HUDEP-2 (cell line): ENCODE results near the gene LMBR1.
"Not testable (repeated sequence)": the region's sequence is repeated elsewhere in the genome, so short reads cannot be mapped to it uniquely, and the experiment has no call there.

Experiments used
- DNase-seq, 76 experiments: peaks; one replicate each; lab custom pipeline; 2025; ENCODE audit not compliant: unreplicated experiment in 76 of 76; lab: John Stamatoyannopoulos, UW

The LMBR1 gene

DNA sequence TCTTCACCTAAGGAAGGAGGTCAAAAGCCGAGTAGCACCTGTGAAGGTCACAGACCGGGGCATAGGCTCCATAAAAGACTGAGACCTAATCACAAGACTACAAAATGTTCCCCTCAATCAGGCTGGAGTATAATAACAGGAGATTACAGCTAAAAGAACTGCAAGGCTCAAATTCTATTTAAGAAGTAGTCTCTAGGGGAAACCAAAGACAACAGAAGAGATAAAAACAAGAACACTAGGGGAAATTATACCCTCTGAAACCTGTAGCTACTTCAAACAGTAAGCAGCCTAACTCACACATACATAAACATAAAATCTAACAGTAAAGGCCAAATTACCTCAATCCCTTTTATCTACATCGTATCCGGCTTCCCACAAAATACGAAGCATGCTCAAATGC, 38.3 kb downstream of the LMBR1 start:
- DNase-seq = no peak

DNA sequence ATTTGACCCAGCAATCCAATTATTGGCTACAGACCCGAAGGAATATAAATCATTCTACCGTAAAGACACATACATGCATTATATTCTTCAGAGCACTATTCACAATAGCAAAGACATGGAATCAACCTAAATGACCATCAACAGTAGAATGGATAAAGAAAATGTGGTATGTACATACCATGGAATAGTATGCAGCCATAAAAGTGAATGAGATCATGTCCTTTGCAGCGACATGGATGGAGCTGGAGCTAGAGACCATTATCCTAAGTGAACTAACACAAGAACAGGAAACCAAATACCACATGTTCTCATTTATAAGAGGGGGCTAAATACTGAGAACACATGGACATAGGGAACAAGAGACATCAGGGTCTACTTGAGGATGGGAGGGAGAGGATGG, 44.0 kb downstream of the LMBR1 start:
- no peak for DNase-seq

DNA sequence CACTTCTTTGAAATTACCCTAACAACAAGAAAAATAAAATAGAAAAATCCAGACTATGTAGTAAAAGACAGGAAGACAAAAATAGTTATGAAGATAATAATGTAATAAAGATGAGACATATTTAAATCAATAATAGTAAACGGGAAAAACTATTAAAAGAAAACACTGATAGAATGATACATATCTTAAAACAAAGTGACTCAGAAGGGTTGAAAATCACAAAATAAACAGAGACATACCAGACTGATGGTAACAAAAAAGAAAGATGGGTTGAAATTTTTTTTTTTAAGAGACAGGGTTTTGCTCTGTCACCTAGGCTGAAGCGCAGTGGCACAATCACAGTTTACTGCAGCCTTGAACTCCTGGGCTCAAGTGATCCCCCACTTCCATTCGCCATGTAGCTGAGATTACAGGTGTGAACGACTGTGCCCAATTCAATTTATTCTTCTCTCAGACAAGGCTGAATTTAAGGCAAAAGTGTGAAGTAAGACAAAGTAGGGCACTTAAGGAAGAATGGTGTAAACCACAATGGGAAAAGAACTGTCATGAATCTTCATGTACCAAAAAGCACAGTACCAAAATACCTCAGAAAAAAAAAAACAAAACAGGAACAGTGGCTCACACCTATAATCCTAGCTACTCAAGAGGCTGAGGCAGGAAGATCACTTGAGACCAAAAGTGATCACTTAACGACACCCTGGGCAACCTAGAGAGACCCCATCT, 47.4 kb downstream of the LMBR1 start:
- DNase-seq = no peak

DNA sequence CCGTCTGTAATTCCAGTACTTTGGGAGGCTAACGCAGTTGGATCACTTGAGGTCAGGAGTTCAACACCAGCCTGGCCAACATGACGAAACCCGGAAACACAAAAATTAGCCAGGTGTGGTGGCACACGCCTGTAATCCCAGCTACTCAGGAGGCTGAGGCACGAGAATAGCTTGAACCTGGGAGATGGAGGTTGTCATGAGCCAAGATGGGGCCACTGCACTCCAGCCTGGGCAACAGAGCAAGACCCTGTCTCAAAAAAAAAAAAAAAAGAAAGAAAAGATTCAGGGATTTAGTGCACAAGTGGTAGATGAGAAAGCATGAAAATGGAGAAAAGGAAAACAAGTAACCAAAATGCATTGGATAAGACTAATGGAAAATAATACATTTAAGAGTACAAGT, 49.4 kb downstream of the LMBR1 start:
- DNase-seq = not testable (repeated sequence)

DNA sequence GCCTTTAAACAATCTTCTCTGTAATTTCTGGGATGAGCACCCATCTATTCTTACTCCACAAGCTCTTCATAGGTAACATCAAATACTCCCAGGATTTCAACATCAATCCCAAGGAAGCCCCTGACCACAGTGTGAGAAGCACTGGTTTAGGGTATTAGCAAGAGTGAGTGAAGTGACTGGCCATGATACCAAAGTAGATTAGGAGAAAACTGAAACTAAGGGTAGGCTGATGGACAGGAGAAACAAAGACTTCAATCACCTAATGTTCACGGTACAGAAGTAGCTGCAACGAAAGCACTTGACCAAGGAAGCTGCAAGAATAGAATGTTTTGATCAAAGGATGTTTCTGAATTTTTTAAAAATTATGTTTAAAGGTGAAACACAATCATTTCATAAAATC, 49.8 kb downstream of the LMBR1 start:
- DNase-seq = no peak

DNA sequence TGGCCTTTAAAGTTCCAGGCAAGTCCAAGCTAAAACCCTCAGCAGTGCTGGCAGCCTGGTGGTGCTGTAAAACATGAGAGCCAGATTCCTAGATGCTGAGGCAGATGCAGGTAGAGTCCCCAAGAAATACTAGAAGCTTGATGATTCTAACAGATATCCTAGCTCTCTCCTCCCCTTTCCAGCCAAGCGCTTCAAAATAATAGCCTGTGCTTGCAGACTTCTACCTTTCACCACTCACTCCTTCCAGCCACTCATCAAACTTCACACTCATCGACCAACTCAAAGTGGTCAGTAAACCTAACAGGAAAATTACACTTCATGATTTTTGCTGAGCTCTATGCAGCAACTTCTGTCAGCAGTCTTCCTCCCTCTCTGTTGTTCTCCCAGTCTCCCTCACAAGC, 50.2 kb downstream of the LMBR1 start:
- peak in 1 of 76 experiments; percentile 3 for DNase-seq

DNA sequence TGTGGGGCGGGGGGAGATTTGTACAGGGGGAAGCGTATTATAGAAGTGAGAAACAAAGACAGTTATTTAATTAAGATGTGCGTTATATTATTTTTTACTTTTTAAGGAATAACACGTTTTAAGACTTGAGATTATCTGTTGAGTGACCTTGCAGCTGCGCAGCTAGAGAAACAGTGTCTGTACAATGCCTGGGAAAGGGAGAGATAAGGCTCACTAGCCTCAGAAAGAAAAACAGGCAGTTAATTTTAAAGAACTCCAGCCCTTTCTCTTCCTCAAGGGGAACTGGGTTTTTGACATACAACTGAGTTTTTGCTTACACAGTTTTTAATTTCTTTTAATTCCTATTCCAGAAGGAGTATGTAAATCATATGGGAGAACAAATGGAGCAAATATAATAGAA, 50.7 kb downstream of the LMBR1 start:
- peak in 8 of 76 experiments; percentile 1 to 26 (median 8) for DNase-seq

DNA sequence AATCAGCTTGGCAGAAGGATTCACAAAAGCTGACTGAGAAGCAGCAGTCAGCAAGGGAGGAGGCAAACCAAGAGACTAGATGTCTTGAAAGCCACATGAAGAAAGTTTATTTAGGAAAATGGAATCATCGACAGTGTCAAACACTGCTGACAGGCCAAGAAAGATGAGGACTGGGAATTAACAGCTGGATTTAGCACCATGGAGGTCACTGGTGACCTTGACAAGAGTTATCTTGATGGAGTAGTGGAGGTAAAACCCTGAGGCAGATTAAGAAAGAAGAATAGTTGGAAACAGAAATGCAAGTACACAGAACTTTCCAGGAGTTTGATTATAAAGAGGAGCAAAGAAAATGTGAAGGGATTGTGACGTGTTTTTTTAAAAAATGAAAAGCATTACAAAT, 51.5 kb downstream of the LMBR1 start:
- no peak for DNase-seq

DNA sequence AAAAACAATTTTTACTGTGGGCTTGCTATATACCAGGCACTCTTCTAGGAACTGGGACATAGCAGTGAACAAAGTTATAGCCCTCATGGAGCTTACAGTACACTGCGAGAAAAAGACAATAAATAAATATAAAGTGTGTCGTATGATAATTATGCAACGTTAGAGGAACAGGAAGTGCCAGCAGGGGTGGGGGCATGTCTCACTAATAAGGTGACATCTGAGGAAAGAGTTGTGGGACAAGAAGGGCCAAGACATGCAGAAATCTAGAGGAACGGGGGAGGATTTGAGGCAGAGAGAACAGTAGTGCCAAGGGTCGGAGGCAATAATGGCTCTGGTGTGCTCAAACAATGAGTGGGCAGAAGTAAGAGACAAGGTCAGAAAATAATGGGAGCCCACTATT, 52.8 kb downstream of the LMBR1 start:
- no peak for DNase-seq

DNA sequence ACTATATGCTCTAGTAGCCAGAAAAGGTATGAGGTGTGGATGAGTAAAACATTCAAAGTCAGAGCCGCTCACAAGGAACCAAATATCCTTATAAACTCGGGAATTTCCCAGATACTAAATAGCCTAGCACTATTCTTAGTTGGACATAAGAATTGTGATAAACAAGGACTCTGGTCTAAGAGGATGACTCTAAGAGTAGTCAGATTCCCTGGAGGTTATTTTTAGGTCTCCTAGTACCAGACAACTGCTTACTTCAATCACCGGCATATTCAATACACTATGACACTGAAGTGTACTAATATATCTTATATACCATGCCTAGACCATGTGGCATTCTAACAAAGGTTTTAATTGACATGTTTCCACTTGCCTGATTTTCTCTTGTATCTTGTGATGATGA, 56.5 kb downstream of the LMBR1 start:
- no peak for DNase-seq

DNA sequence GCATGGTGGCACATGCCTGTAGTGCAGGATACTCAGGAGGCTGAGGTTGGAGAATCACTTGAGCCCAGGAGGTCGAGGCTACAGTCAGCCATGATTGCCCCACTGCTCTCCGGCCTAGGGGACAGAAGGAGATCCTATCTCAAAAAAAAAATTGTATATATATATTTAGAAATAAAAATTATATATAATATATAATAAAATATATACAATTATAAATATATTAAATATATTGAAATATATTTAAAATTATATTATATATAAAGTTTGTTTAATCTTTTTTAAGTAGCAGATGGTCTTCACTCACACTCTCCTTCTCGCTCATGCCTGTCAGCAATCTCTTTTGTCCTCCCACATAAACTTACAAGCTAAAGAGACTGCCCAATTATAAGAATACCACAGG, 58.5 kb downstream of the LMBR1 start:
- DNase-seq = no peak

DNA sequence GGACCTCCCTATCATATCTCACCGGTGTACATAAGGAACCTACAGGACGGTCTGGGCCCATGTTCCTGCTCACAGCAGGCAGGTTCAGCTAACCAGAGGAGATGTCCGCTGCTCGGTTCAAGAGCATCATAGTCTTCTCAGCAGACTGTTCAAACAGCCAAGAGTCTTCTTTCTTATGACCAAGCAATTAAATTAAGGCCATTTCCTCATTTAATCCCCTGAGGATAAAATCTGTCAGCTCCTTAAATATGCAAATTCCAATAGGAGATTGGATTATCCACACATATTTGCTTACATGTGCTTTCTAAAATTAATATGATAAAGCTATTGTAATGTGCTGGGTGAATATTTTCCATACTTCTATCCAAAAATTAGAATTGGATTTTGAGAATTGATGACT, 59.7 kb downstream of the LMBR1 start:
- no peak for DNase-seq

DNA sequence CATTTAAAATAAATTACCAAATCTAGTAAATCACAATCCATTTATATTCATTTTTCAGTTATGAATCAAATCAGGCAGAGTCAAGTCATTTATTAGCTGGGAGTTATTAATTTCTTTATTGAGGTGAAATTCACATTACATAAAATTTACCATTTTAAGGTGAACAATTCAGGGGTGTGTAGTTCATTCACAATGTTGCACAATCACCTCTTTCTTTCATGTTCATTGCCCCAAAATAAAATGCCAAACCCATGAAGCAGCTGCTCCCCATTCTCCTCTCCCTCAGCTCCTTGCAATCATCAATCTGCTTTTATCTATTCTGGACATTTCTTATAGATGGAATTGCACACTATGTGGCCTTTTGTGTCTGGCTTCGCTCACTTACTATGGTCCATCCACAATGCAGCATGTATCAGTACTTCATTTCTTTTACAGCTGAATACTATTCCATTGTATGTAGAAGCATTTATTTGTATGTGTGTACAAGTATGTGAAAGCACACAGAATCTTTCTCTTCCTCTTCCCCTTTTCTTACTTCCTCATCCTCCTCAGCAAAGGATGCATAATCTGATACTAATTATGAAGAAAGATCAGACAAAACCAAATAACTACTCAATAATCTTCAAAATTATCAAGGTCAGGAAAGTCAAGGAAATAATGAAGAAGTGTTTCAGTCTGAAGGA, 60.6 kb downstream of the LMBR1 start:
- no peak for DNase-seq

DNA sequence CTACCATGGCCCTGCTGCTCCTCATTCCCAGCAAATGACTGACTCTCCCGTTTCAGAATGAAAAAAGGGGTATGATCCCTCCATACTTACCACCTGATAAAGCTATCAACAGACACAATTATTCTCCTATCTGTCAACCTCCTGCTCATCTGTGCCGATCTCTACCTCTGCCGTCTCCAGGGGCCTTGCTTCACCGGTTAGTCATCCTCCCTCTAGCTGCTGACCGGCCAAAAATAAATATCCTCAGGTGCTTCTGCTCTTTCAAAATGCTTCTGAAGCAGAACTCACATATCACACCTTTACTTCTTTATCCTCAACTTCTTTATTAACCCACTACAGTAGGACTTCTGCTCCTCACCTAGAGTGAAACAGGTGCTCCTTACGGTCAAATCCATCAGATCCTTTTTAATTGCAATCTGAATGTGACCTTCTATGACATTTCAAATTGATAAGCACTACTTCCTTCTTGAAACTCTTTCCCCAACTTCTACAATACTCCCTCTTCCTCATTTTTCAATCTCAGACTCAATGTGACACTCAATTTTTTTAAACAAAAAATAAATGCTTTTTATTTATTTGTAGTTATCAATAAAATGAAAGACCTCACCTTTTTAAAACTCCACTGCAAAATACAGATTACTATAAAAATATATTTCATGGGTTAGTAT, 63.2 kb downstream of the LMBR1 start:
- no peak for DNase-seq

DNA sequence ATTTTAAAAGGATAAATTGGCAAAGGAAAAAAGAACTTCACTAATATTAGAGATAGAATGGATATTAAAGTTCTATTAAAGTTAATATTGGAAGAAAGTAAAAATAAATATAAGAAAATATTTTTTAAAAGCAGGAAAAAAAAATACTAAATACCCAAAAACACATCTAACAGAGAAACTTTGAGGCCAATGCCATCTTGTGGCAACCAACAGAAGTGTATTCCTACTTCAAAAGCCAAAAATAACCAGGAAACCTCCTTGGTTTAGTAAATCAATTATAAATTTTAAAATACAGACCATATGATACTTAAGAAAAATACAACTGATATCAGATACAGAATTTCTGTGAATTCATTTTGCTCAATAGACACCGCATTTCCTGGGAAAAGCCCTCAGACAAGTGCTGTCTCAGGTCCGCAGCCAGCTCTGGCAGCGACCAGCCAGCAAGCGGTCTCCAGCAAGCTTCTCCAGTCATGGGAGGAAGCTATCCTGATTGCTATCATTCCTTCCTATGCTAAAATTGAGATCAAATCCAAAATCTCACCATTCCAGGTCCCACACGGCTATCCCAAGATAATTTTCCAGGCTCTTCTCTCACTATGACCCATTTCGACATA, 65.3 kb downstream of the LMBR1 start:
- DNase-seq = peak in 4 of 76 experiments; percentile 1 to 22 (median 6)

DNA sequence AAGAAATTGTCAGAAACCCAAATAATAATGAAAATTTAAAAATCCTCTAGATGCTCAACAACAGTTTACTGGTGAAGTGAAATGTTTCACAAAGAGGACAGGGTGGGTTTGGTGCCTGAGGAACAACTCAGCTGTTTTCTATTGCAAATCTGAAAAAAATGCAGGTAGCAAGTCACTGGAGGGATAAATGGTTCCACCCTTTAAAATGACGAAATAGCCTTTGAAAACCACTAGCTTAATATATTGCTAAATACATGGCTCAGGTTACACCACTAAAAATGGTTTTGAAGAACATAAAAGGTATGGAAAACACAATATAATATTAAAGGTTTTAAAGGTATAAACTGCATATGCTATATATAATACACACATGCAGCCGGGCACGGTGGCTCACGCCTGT, 69.5 kb downstream of the LMBR1 start:
- DNase-seq = no peak

DNA sequence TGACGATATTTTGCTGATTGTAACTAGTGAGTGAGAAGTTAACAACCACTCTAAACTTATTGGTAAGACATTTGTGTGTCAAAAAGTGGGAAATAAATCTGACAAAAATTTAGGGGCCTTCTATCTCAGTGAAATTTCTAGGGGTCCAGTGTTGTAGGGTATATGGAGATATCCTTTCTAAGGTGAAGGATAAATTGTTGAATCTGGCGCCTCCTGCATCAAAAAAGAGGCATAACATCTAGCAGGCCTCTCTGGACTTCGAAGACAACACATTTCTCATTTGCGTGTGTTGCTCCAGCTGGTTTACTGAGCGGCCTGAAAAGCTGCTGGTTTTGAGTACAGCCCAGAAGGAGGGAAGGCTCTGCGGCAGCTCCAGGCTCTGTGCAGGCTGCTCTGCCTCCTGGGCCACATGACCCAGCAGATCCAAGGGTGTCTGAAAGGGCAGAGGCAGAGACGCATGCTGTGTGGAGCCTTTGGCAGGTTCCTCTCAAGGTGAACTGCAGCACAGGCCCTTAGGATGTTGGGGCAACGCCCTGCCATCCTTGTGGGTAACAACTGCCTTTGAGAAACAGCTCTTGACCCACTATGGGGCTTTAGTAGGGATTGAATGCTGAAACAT, 72.4 kb downstream of the LMBR1 start:
- no peak for DNase-seq

DNA sequence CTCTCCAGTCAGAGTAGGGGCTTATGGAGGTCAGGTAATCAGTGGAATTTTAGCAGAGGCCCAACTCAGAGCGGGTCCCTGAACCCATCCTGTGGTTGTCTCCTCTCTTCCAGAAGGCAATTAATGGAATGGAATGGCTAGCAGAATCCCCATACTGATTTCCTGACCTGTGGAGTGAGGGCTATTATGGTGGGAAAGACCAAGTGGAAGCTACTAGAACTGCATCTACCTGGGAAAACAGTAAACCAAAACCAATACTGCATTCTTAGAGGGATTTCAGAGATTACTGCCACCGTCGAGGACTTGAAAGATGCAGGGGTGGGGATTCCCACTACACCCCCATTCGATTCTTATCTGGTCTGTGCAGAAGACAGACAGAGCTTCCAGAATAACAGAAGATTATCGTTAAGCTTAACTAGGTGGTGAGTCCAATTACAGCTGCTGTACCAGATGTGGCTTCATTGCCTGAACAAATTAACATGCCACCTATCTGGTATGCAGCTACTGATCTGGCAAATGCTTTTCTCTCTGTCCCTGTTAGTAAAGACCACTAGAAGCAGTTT, 73.2 kb downstream of the LMBR1 start:
- DNase-seq = peak in 40 of 76 experiments; percentile 2 to 73 (median 19)

DNA sequence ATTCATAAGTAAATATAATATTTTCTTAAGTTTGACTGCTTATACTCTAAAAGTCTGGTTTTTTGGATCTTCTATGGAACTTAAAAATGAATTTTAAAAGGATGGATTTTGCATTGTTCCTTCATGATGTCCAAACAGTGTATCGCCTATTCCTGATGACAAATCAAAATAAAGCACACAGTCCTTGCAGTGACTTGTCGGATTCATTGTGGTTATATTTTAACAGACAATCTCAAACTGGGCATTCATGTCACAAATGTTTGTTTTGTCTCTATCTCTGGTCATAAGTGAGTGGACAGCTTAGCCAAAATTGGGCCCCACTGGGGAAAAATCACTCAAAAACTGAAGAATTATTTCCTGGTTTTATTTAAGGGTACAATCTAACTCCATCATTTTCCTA, 74.8 kb downstream of the LMBR1 start:
- DNase-seq = no peak

DNA sequence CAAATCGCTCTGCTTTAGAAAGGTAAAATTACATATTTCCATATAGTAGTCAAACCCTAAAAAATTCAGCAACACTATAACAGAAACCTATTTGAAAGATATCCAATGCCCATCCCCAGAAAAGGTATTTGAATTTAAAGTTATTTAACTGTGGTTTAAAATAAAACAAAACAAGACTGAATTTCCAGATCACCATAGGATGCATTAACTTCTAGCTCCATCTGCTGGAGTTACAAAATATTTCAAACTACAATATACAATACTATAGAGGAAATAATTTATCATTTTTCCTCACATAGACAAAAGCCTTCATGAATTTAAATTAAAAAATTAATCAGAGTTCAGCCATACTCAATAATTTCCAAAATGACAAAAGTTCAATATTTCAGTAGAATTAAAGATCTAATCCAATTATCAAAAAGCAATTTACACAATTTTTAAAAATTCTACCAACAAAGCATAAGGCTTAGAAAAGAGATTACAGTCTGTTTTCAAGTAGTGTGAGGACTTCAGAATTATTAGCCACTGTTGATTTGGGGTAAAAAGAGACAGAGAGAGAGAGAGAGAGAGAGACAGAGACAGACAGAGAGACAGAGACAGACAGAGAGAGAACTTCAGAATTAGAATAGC, 75.9 kb downstream of the LMBR1 start:
- DNase-seq = peak in 6 of 76 experiments; percentile 2 to 14 (median 8)
